ENCODE results near the gene PCCA. TPM values are rescaled to one million over a fixed set of nuclear protein-coding genes. Genes with fewer than 3 reads are reported as not detected.

PCCA gene
- total and polyA plus RNA-seq, 2 donors (not counting 3 experiments of a cell fraction or from before 2014, with no cell fraction given) = 5.7 to 20.2 TPM

DNA sequence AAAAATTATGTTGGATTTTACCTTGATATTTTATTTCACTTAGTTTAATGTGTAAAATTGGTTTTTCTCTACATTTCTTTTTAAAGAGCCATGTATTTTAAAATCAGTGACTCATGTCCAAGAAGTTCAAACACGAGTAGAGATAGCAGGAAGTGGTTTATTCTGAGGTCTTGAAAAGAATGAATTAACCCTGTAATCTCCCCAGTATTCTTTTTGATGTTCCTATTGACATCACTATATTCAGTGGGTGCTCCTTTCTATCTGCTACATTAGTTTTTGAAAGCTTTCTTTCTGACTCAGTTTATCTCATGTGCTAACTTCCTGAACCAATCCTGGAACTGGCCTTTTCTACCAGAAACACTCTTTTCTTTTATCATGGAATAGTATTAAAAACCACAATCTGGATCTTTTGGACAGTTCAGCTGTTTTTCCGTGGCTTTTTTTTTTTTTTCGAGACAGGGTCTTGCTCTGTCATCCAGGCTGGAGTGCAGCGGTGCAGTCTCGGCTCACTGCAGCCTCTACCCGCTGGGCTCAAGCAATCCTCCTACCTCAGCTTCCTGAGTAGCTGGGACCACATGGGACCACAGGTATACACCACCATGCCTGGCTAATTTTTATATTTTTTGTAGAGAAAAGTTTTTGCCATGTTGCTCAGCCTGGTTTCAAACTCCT lies 114.9 kb downstream of the PCCA start:
- Histone ChIP-seq H3K4me2 (ENCODE audit: insufficient read depth, low read length) (no peak overlapping the region), H3K27ac (ENCODE audit: insufficient read depth, low read depth, low read length) (no peak overlapping the region), H2AFZ (ENCODE audit: low read depth, low read length) (no peak overlapping the region), H3K4me3 (replicated peaks in 1 of 3; ENCODE audit: insufficient read depth in 1 of 3, low read depth in 1 of 3, low read length in 3 of 3) (no peak overlapping the region), H3K9ac (replicated peaks; ENCODE audit: extremely low read depth, insufficient read depth, low read length) (no peak overlapping the region), H3K27me3 (ENCODE audit: control insufficient read depth in 2 of 2, insufficient read depth in 2 of 2, low read length in 2 of 2) (no peaks in the 10 kb centered on the region), H3K79me2 (ENCODE audit: control insufficient read depth, insufficient read depth, low read length) (no peaks in the 10 kb centered on the region), H3K9me1 (replicated peaks; ENCODE audit: control insufficient read depth, extremely low read depth, insufficient read depth, low read length) (no peaks in the 10 kb centered on the region), H3K4me1 (ENCODE audit: control insufficient read depth, extremely low read depth, insufficient read depth, low read length) (no peaks in the 10 kb centered on the region), H3K36me3 (ENCODE audit: control insufficient read depth in 2 of 2, extremely low read depth in 1 of 2, insufficient read depth in 2 of 2, low read length in 2 of 2) (no peaks in the 10 kb centered on the region), H4K20me1 (replicated peaks; ENCODE audit: control insufficient read depth, extremely low read depth, insufficient read depth, low read length) (no peaks in the 10 kb centered on the region), H3K9me3 (replicated peaks; ENCODE audit: control insufficient read depth, insufficient read depth, low read length) (no peaks in the 10 kb centered on the region)
- ChIA-PET CTCF (interaction anchor here (1.7 kb wide), 1 partner anchor 10 kb away, joined by 3 read pairs; no protein-coding TSS in a partner anchor), POLR2A (no interaction called here)
- DNase-seq (ENCODE audit: low read depth, low spot score) (no peak), FAIRE-seq (no peak)
- intact Hi-C loops (cut with micrococcal nuclease) = no loop called here
- dilution Hi-C loops (cut with MboI; ENCODE audit: extremely low pct_ligation_motif_present, low sequenced_read_pairs) = no loop called here
- BruUV-seq (replicated peaks) = no TSS peak
- TF ChIP-seq FOS (IDR thresholded peaks at IDR 0.05; ENCODE audit: borderline replicate concordance, insufficient read depth, low read length) (no peak), MAX (IDR thresholded peaks at IDR 0.05; ENCODE audit: insufficient read depth, insufficient read length) (no peak), EZH2 (IDR thresholded peaks at IDR 0.05; ENCODE audit: borderline replicate concordance, low read depth, low read length, severe bottlenecking) (no peak), GATA2 (IDR thresholded peaks at IDR 0.05; ENCODE audit: insufficient read depth, insufficient read length, low read depth, low read length) (no peak), POLR2A (IDR thresholded peaks at IDR 0.05; ENCODE audit: low read depth, low read length) (no peak), MYC (IDR thresholded peaks at IDR 0.05; ENCODE audit: low read depth, low read length) (no peak), CTCF (IDR thresholded peaks at IDR 0.05; ENCODE audit: extremely low read depth in 1 of 2, insufficient read depth in 1 of 2, low read depth in 1 of 2, low read length in 2 of 2) (no peak), JUN (IDR thresholded peaks at IDR 0.05; ENCODE audit: borderline replicate concordance, insufficient read depth, insufficient read length, low read depth) (no peak), POLR2AphosphoS5 (IDR thresholded peaks at IDR 0.05; ENCODE audit: insufficient read depth, low read depth, low read length) (no peak)
